ENCODE data around the gene MED14. TPM values are rescaled to one million over a fixed set of nuclear protein-coding genes. Genes with fewer than 3 reads are reported as not detected.

The MED14 gene
- total and polyA plus RNA-seq, 3 donors from 2014 or later = 13.2 to 19.1 (median 16.7) TPM

DNA sequence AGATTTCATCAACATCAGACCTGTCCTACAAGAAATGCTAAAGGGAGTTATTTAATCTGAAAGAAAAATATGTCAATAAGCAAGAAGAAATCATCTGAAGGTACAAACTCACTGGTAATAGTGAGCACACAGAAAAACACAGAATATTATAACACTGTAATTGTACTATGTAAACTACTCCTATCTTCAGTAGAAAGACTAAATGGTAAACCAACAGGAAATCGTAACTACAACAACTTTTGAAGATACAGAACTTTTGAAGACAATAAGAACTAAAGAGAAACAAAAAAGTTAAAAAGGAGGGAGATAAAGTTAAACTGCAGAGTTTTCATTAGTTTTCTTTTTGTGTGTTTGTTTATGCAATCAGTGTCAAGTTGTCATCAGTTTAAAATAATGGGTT lies 12.4 kb downstream of the MED14 start:
- Histone ChIP-seq H3K27ac (no peak overlapping the region), H3K4me3 (no peak overlapping the region), H3K9me3 (no peaks in the 10 kb centered on the region), H3K4me1 (no peaks in the 10 kb centered on the region), H3K36me3 (ENCODE audit: low read depth, missing control alignments) (no peaks in the 10 kb centered on the region), H3K27me3 (no peaks in the 10 kb centered on the region)
- intact Hi-C loops (cut with DNase I; ENCODE audit: low total_unique reads) = no loop called here
- WGBS, 2 donors = 84 to 100% methylated on average over 1 of the region's 1 CpG
- no peak for TF ChIP-seq POLR2A (IDR thresholded peaks at IDR 0.05)
- TF ChIP-seq, protein P1, sequence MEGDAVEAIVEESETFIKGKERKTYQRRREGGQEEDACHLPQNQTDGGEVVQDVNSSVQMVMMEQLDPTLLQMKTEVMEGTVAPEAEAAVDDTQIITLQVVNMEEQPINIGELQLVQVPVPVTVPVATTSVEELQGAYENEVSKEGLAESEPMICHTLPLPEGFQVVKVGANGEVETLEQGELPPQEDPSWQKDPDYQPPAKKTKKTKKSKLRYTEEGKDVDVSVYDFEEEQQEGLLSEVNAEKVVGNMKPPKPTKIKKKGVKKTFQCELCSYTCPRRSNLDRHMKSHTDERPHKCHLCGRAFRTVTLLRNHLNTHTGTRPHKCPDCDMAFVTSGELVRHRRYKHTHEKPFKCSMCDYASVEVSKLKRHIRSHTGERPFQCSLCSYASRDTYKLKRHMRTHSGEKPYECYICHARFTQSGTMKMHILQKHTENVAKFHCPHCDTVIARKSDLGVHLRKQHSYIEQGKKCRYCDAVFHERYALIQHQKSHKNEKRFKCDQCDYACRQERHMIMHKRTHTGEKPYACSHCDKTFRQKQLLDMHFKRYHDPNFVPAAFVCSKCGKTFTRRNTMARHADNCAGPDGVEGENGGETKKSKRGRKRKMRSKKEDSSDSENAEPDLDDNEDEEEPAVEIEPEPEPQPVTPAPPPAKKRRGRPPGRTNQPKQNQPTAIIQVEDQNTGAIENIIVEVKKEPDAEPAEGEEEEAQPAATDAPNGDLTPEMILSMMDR (IDR thresholded peaks at IDR 0.05) = no peak
- no peak for DNase-seq

DNA sequence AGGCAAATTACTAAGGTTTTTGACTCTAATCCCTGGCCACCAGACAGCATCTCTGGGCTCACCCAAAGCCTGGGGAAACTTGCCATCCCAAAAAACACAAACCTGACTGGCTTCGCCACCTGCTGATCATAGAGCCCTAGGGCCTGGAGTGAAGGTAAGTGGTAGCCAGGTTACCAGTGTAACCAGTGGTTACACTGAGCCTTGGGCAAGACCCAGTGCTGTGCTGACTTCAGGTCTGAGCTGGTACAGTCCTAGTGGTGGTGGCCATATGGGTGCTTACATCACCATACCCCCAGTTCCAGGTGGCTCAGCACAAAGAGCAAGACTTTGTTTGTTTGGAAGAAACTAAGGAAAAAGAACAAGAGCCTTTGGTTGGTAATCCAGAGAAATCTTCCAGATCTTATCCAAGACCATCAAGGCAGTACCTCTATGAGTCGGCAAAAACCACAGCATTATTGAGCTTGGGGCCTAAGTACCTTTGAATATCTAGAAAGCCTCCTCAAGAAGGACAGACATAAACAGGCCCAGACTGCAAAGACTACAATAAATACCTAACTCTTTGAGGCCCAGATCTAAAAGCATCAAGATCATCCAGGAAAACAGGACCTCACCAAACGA lies 13.7 kb downstream of the MED14 start:
- Histone ChIP-seq H3K27me3 (no peaks in the 10 kb centered on the region), H3K27ac (no peak overlapping the region), H3K4me3 (no peak overlapping the region), H3K4me1 (no peaks in the 10 kb centered on the region), H3K36me3 (ENCODE audit: low read depth, missing control alignments) (no peaks in the 10 kb centered on the region), H3K9me3 (no peaks in the 10 kb centered on the region)
- intact Hi-C loops (cut with DNase I; ENCODE audit: low total_unique reads) = no loop called here
- no peak for TF ChIP-seq POLR2A (IDR thresholded peaks at IDR 0.05)
- TF ChIP-seq, protein P1 (IDR thresholded peaks at IDR 0.05) = no peak
- no peak for DNase-seq
- WGBS, 2 donors = 85 to 91% methylated on average over 3 of the region's 3 CpGs

DNA sequence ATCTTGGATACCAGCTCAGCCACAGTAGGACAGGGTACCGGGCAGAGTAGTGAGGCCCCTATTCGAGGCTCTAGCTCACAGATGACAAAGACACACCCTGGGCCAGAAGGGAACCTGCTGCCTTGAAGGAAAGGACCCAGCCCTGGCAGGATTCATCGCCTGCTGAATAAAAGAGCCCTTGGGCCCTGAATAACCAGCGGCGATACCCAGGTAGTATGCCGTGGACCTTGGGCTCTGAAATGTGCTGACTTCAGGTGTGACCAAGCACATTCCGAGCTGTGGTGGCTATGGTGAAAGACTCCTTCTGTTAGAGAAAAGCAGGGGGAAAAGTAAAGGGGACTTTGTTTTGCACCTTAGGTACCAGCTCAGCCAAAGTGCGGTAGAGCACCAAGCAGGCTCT lies 14.6 kb downstream of the MED14 start:
- WGBS, 2 donors = 94 to 98% methylated on average over 5 to 7 of the region's 8 CpGs
- no peak for TF ChIP-seq POLR2A (IDR thresholded peaks at IDR 0.05)
- TF ChIP-seq, protein P1 (IDR thresholded peaks at IDR 0.05) = no peak
- Histone ChIP-seq H3K27ac (no peak overlapping the region), H3K4me1 (no peaks in the 10 kb centered on the region), H3K9me3 (no peaks in the 10 kb centered on the region), H3K4me3 (no peak overlapping the region), H3K36me3 (ENCODE audit: low read depth, missing control alignments) (no peaks in the 10 kb centered on the region), H3K27me3 (no peaks in the 10 kb centered on the region)
- DNase-seq = no peak
- intact Hi-C loops (cut with DNase I; ENCODE audit: low total_unique reads) = no loop called here

DNA sequence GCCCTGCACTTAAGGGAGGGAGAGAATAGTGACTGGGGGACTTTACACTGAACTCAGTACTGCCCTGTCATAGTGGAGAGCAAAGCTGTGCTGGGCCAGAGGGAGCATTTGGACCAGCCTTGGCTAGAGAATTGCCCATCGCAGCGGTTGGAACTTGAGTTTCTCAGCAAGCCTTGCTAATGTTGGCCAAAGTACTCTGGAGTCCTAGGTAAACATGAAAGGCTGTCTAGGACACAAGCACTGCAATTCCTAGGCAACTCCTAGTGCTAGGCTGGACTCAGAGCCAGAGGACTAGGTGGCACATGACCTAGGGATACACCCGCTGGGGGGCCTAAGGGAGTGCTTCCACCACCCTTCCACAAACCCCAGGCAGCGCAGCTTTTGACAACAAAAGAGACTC lies 15.0 kb downstream of the MED14 start:
- Histone ChIP-seq H3K27me3 (no peaks in the 10 kb centered on the region), H3K27ac (no peak overlapping the region), H3K9me3 (no peaks in the 10 kb centered on the region), H3K4me3 (no peak overlapping the region), H3K4me1 (no peaks in the 10 kb centered on the region), H3K36me3 (ENCODE audit: low read depth, missing control alignments) (no peaks in the 10 kb centered on the region)
- intact Hi-C loops (cut with DNase I; ENCODE audit: low total_unique reads) = no loop called here
- no peak for DNase-seq
- WGBS, 2 donors = 83 to 95% methylated on average over 1 to 4 of the region's 4 CpGs
- TF ChIP-seq, protein P1 (IDR thresholded peaks at IDR 0.05) = no peak
- no peak for TF ChIP-seq POLR2A (IDR thresholded peaks at IDR 0.05)

DNA sequence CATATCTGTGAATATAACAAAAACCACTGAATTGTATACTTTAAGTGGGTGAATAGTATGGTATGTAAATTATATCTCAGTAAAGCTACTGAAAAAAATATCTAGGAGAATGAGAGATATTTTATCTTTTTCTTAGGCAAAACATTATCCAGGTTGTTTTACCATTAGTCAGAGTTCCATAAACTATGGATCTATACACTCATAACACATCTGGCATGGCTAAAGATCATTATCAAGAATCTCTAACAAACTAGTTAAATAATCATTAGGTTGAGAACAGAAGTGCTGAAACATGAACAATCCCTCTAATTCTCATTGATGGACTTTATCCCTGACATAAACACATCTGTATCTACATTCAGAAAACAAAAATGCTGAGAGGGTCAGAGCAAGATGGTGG lies 15.6 kb downstream of the MED14 start:
- intact Hi-C loops (cut with DNase I; ENCODE audit: low total_unique reads) = no loop called here
- no peak overlapping the region for H3K27ac ChIP-seq
- H3K36me3 ChIP-seq (ENCODE audit: low read depth, missing control alignments) = no peaks in the 10 kb centered on the region
- no peaks in the 10 kb centered on the region for H3K27me3 ChIP-seq
- H3K9me3 ChIP-seq = no peaks in the 10 kb centered on the region
- no peak for TF ChIP-seq POLR2A (IDR thresholded peaks at IDR 0.05)
- TF ChIP-seq, protein P1 (IDR thresholded peaks at IDR 0.05) = no peak
- no peak for DNase-seq
- H3K4me1 ChIP-seq = no peaks in the 10 kb centered on the region
- no peak overlapping the region for H3K4me3 ChIP-seq

Measured in testis (tissue), 3 donors.